ENCODE data around the gene SEC24C.

The SEC24C gene

GRCh38 chr10:73759512-73760115, 15.4 kb downstream of the SEC24C start:
- no peak overlapping the region for H3K4me3 ChIP-seq (ENCODE audit: control insufficient read depth, low read depth, low read length)
- no peak for TF ChIP-seq CTCF (IDR thresholded peaks at IDR 0.05; ENCODE audit: control insufficient read depth, insufficient read depth, low read depth, low read length, missing control alignments)
- no peak for DNase-seq (ENCODE audit: low read depth)

GRCh38 chr10:73761781-73762180, 17.6 kb downstream of the SEC24C start:
- TF ChIP-seq CTCF (IDR thresholded peaks at IDR 0.05; ENCODE audit: control insufficient read depth, insufficient read depth, low read depth, low read length, missing control alignments), result no peak
- no peak for DNase-seq (ENCODE audit: low read depth)
- no peak overlapping the region for H3K4me3 ChIP-seq (ENCODE audit: control insufficient read depth, low read depth, low read length)

GRCh38 chr10:73762915-73763314, 18.7 kb downstream of the SEC24C start:
- no peak for DNase-seq (ENCODE audit: low read depth)
- H3K4me3 ChIP-seq (ENCODE audit: control insufficient read depth, low read depth, low read length), result no peak overlapping the region
- no peak for TF ChIP-seq CTCF (IDR thresholded peaks at IDR 0.05; ENCODE audit: control insufficient read depth, insufficient read depth, low read depth, low read length, missing control alignments)

GRCh38 chr10:73763343-73763742, 19.2 kb downstream of the SEC24C start:
- H3K4me3 ChIP-seq (ENCODE audit: control insufficient read depth, low read depth, low read length), result no peak overlapping the region
- no peak for DNase-seq (ENCODE audit: low read depth)
- no peak for TF ChIP-seq CTCF (IDR thresholded peaks at IDR 0.05; ENCODE audit: control insufficient read depth, insufficient read depth, low read depth, low read length, missing control alignments)

GRCh38 chr10:73765066-73765465, 20.9 kb downstream of the SEC24C start:
- no peak for TF ChIP-seq CTCF (IDR thresholded peaks at IDR 0.05; ENCODE audit: control insufficient read depth, insufficient read depth, low read depth, low read length, missing control alignments)
- H3K4me3 ChIP-seq (ENCODE audit: control insufficient read depth, low read depth, low read length), result no peak overlapping the region
- DNase-seq (ENCODE audit: low read depth), result no peak

GRCh38 chr10:73768881-73769280, 24.7 kb downstream of the SEC24C start:
- DNase-seq (ENCODE audit: low read depth), result no peak
- no peak for TF ChIP-seq CTCF (IDR thresholded peaks at IDR 0.05; ENCODE audit: control insufficient read depth, insufficient read depth, low read depth, low read length, missing control alignments)

GRCh38 chr10:73769396-73769795, 25.2 kb downstream of the SEC24C start:
- TF ChIP-seq CTCF (IDR thresholded peaks at IDR 0.05; ENCODE audit: control insufficient read depth, insufficient read depth, low read depth, low read length, missing control alignments), result no peak
- H3K4me3 ChIP-seq (ENCODE audit: control insufficient read depth, low read depth, low read length), result no peak overlapping the region

More at GRCh38 chr10:73768881-73769280, 24.7 kb downstream of the SEC24C start:
- no peak overlapping the region for H3K4me3 ChIP-seq (ENCODE audit: control insufficient read depth, low read depth, low read length)

More at GRCh38 chr10:73769396-73769795, 25.2 kb downstream of the SEC24C start:
- no peak for DNase-seq (ENCODE audit: low read depth)
